Femur (tissue), 1 donor: Measurements from ENCODE around the gene GRIK5.

Experiments used
- DNase-seq: peaks from one replicate; pipeline ENCODE4 v3.0.0-alpha.2; 2017

GRIK5 gene

GRCh38 chr19:41984961-41985360 is 85.0 kb downstream of the GRIK5 start:
- DNase-seq: no peak

GRCh38 chr19:41981724-41982123 is 88.3 kb downstream of the GRIK5 start:
- no peak for DNase-seq

- no peak for DNase-seq
Observed at GRCh38 chr19:41978470-41978869, 91.5 kb downstream of the GRIK5 start.

GRCh38 chr19:41977916-41978315 is 92.1 kb downstream of the GRIK5 start:
- DNase-seq: no peak

GRCh38 chr19:41974652-41975051 is 95.4 kb downstream of the GRIK5 start:
- DNase-seq: no peak

GRCh38 chr19:41971363-41971762 is 98.6 kb downstream of the GRIK5 start:
- no peak for DNase-seq

- no peak for DNase-seq
Observed at GRCh38 chr19:41969772-41970458, 100.1 kb downstream of the GRIK5 start.

GRCh38 chr19:41968751-41969595 is 101.0 kb downstream of the GRIK5 start:
- no peak for DNase-seq

GRCh38 chr19:41967054-41967783 is 102.8 kb downstream of the GRIK5 start:
- DNase-seq: no peak

- DNase-seq: no peak
Observed at GRCh38 chr19:41965106-41965505, 104.9 kb downstream of the GRIK5 start.

GRCh38 chr19:41960973-41961372 is 109.0 kb downstream of the GRIK5 start:
- DNase-seq: no peak

- peak; percentile 96 for DNase-seq
Observed at GRCh38 chr19:41959056-41960053, 110.7 kb downstream of the GRIK5 start, which contains the start of gene RABAC1. TSS of gene RABAC1 (minus strand) at chr19:41959321. CDS start at chr19:41959292, 29 bp downstream.

GRCh38 chr19:41958367-41959055 is 111.5 kb downstream of the GRIK5 start:
- peak; percentile 92 for DNase-seq

GRCh38 chr19:41957838-41958366 is 112.1 kb downstream of the GRIK5 start:
- peak; percentile 80 for DNase-seq

- no peak for DNase-seq
Observed at GRCh38 chr19:41957161-41957837, 112.7 kb downstream of the GRIK5 start.

- no peak for DNase-seq
Observed at GRCh38 chr19:41956621-41957020, 113.4 kb downstream of the GRIK5 start.

- DNase-seq: no peak
Observed at GRCh38 chr19:41955521-41955920, 114.5 kb downstream of the GRIK5 start.

- peak; percentile 81 for DNase-seq
Observed at GRCh38 chr19:41951686-41952172, 118.3 kb downstream of the GRIK5 start.
